Ishikawa (cell line): ENCODE data around the gene CLEC5A.

Experiments
- EGR1 ChIP-seq: IDR thresholded peaks from 2 replicates; pipeline ENCODE4 v1.6.1; 2012
- EP300 ChIP-seq: IDR thresholded peaks from 2 replicates; pipeline ENCODE4 v1.6.1; 2012; ENCODE audit warnings: borderline replicate concordance
- FOXM1 ChIP-seq: IDR thresholded peaks from 2 replicates; pipeline ENCODE4 v1.6.1; 2012; ENCODE audit warnings: low read depth, borderline replicate concordance
- MAX ChIP-seq: IDR thresholded peaks from 2 replicates; pipeline ENCODE4 v1.6.1; 2012
- NFIC ChIP-seq: IDR thresholded peaks from 2 replicates; pipeline ENCODE4 v1.6.1; 2012
- RAD21 ChIP-seq: IDR thresholded peaks from 2 replicates; pipeline ENCODE4 v1.6.1; 2012; ENCODE audit warnings: low read depth
- TAF1 ChIP-seq: IDR thresholded peaks from 2 replicates; pipeline ENCODE4 v1.6.1; 2012; ENCODE audit warnings: low read depth, mild to moderate bottlenecking
- TCF12 ChIP-seq: IDR thresholded peaks from 2 replicates; pipeline ENCODE4 v1.6.1; 2012; ENCODE audit warnings: low read depth
- TEAD4 ChIP-seq: IDR thresholded peaks from 2 replicates; pipeline ENCODE4 v1.6.1; 2012
- YY1 ChIP-seq: IDR thresholded peaks from 2 replicates; pipeline ENCODE4 v1.6.1; 2012; ENCODE audit warnings: low read depth
- ZBTB7A ChIP-seq: IDR thresholded peaks from 2 replicates; pipeline ENCODE4 v1.6.1; 2012; ENCODE audit warnings: low read depth
- TF ChIP-seq, protein P1 (sequence below): IDR thresholded peaks from 2 replicates; pipeline ENCODE4 v1.6.1; 2012
- TF ChIP-seq, protein P2 (sequence below): IDR thresholded peaks from 2 replicates; pipeline ENCODE4 v1.6.1; 2012; ENCODE audit warnings: low read depth, mild to moderate bottlenecking

GRCh38 chr7:141944811-141945210 is 2.0 kb downstream of the CLEC5A start:
- TF ChIP-seq ZBTB7A, result no peak
- no peak for TF ChIP-seq FOXM1
- TF ChIP-seq, protein P1, sequence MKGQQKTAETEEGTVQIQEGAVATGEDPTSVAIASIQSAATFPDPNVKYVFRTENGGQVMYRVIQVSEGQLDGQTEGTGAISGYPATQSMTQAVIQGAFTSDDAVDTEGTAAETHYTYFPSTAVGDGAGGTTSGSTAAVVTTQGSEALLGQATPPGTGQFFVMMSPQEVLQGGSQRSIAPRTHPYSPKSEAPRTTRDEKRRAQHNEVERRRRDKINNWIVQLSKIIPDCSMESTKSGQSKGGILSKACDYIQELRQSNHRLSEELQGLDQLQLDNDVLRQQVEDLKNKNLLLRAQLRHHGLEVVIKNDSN, result no peak
- no peak for TF ChIP-seq NFIC
- TF ChIP-seq EGR1, result no peak
- TF ChIP-seq EP300, result no peak
- TF ChIP-seq, protein P2, sequence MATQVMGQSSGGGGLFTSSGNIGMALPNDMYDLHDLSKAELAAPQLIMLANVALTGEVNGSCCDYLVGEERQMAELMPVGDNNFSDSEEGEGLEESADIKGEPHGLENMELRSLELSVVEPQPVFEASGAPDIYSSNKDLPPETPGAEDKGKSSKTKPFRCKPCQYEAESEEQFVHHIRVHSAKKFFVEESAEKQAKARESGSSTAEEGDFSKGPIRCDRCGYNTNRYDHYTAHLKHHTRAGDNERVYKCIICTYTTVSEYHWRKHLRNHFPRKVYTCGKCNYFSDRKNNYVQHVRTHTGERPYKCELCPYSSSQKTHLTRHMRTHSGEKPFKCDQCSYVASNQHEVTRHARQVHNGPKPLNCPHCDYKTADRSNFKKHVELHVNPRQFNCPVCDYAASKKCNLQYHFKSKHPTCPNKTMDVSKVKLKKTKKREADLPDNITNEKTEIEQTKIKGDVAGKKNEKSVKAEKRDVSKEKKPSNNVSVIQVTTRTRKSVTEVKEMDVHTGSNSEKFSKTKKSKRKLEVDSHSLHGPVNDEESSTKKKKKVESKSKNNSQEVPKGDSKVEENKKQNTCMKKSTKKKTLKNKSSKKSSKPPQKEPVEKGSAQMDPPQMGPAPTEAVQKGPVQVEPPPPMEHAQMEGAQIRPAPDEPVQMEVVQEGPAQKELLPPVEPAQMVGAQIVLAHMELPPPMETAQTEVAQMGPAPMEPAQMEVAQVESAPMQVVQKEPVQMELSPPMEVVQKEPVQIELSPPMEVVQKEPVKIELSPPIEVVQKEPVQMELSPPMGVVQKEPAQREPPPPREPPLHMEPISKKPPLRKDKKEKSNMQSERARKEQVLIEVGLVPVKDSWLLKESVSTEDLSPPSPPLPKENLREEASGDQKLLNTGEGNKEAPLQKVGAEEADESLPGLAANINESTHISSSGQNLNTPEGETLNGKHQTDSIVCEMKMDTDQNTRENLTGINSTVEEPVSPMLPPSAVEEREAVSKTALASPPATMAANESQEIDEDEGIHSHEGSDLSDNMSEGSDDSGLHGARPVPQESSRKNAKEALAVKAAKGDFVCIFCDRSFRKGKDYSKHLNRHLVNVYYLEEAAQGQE, result no peak
- no peak for TF ChIP-seq TCF12
- TF ChIP-seq MAX, result no peak
- TF ChIP-seq TEAD4, result no peak
- no peak for TF ChIP-seq YY1
- no peak for TF ChIP-seq TAF1
- no peak for TF ChIP-seq RAD21
